IPS-18c (cell line): ENCODE results near the gene ABAT.

Experiments used
- H3K4me3 ChIP-seq: 2 replicates; pipeline ENCODE4 v1.7.0; 2013; ENCODE audit warnings: low read depth, mild to moderate bottlenecking, low read length, moderate library complexity; ENCODE audit not compliant: insufficient read depth
- H3K9me3 ChIP-seq: one replicate; pipeline ENCODE4 v1.6.1; 2013; ENCODE audit warnings: mild to moderate bottlenecking, low read length, moderate library complexity; ENCODE audit not compliant: control insufficient read depth, insufficient read depth

Gene ABAT

GRCh38 chr16:8808009-8808408 is 133.6 kb downstream of the ABAT start:
- Histone ChIP-seq H3K9me3 (no peaks in the 10 kb centered on the region), H3K4me3 (no peak overlapping the region)

- Histone ChIP-seq H3K4me3 (no peak overlapping the region), H3K9me3 (no peaks in the 10 kb centered on the region)
Observed at GRCh38 chr16:8808613-8809353, 134.4 kb downstream of the ABAT start.

- H3K9me3 ChIP-seq, result no peaks in the 10 kb centered on the region
- H3K4me3 ChIP-seq, result no peak overlapping the region
Observed at GRCh38 chr16:8812162-8812843, 137.9 kb downstream of the ABAT start.

GRCh38 chr16:8814095-8814806 is 139.8 kb downstream of the ABAT start:
- H3K4me3 ChIP-seq, result no peak overlapping the region
- H3K9me3 ChIP-seq, result no peaks in the 10 kb centered on the region

- no peak overlapping the region for H3K4me3 ChIP-seq
Observed at GRCh38 chr16:8816967-8817655, 142.7 kb downstream of the ABAT start.

GRCh38 chr16:8818504-8819270 is 144.3 kb downstream of the ABAT start:
- Histone ChIP-seq H3K9me3 (no peaks in the 10 kb centered on the region), H3K4me3 (no peak overlapping the region)

More at GRCh38 chr16:8816967-8817655, 142.7 kb downstream of the ABAT start:
- H3K9me3 ChIP-seq, result no peaks in the 10 kb centered on the region

GRCh38 chr16:8819411-8820034 is 145.1 kb downstream of the ABAT start:
- no peak overlapping the region for H3K4me3 ChIP-seq
- no peaks in the 10 kb centered on the region for H3K9me3 ChIP-seq

GRCh38 chr16:8822403-8822802 is 148.0 kb downstream of the ABAT start:
- Histone ChIP-seq H3K4me3 (no peak overlapping the region), H3K9me3 (no peaks in the 10 kb centered on the region)

- Histone ChIP-seq H3K4me3 (no peak overlapping the region), H3K9me3 (no peaks in the 10 kb centered on the region)
Observed at GRCh38 chr16:8826278-8826879, 152.0 kb downstream of the ABAT start.

- no peak overlapping the region for H3K4me3 ChIP-seq
- no peaks in the 10 kb centered on the region for H3K9me3 ChIP-seq
Observed at GRCh38 chr16:8828541-8829165, 154.2 kb downstream of the ABAT start.

- Histone ChIP-seq H3K9me3 (no peaks in the 10 kb centered on the region), H3K4me3 (peak overlapping the region; percentile 5; the same call in 1 of the 2 replicates)
Observed at GRCh38 chr16:8831450-8831849, 157.0 kb downstream of the ABAT start.

GRCh38 chr16:8831871-8832716 is 157.7 kb downstream of the ABAT start:
- H3K4me3 ChIP-seq, result no peak overlapping the region; the same call in 1 of the 2 replicates
- no peaks in the 10 kb centered on the region for H3K9me3 ChIP-seq

- no peak overlapping the region for H3K4me3 ChIP-seq
- H3K9me3 ChIP-seq, result no peaks in the 10 kb centered on the region
Observed at GRCh38 chr16:8832717-8833105, 158.3 kb downstream of the ABAT start.
